A549 (cell line): Measurements from ENCODE around the gene TRIO.

Experiments used
- EP300 ChIP-seq, 2 experiments: fragments of >200 bp; sonication (Bioruptor Twin); formaldehyde crosslinking; IDR thresholded peaks; 2 replicates in 1 of 2; 3 replicates in 1 of 2; pipeline ENCODE4 v1.6.1; 2016 to 2017
- FOSB ChIP-seq: fragments of 250-450 bp; sonication (Bioruptor Pico); IDR thresholded peaks from 2 replicates; pipeline ENCODE4 v1.5.0; 2020; ENCODE audit warnings: mild to moderate bottlenecking, moderate library complexity
- RCOR1 ChIP-seq: fragments of 150-350 bp; IDR thresholded peaks from 2 replicates; pipeline ENCODE4 v1.6.1; 2014; ENCODE audit warnings: antibody characterized with exemption, low read length, low read depth
- TF ChIP-seq, protein P1 (sequence below): fragments of >200 bp; sonication (Bioruptor Twin); formaldehyde crosslinking; IDR thresholded peaks from 3 replicates; pipeline ENCODE4 v1.5.1; 2016
- TF ChIP-seq, protein P2 (sequence below): IDR thresholded peaks from 2 replicates; pipeline ENCODE4 v1.6.1; 2012
- TF ChIP-seq, protein P3 (sequence below): fragments of >200 bp; sonication (Bioruptor Twin); formaldehyde crosslinking; IDR thresholded peaks from 3 replicates; pipeline ENCODE4 v1.6.1; 2016
- TF ChIP-seq, protein P4 (sequence below): fragments of >200 bp; sonication (Bioruptor Twin); formaldehyde crosslinking; IDR thresholded peaks from 2 replicates; pipeline ENCODE4 v1.6.1; 2016

DNA sequence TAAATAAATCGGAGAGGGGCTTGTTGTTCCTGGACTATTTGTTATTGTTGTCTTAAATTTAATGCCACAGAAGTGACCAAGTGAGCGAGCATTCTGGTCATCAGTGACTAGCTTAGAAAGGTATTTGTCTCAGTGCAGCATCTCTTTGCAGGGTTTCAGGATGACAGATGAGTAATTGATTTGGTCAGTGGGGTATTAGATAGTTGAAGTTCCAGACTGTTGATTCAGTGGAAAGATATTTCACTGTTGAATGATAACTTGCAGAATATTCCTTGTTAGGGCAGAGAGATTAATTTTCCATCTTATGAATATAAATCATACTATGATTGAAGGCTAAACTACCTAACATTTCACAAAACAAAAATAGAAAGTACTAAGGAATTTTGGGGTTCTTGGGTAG lies 122.4 kb downstream of the TRIO start:
- TF ChIP-seq, protein P1, sequence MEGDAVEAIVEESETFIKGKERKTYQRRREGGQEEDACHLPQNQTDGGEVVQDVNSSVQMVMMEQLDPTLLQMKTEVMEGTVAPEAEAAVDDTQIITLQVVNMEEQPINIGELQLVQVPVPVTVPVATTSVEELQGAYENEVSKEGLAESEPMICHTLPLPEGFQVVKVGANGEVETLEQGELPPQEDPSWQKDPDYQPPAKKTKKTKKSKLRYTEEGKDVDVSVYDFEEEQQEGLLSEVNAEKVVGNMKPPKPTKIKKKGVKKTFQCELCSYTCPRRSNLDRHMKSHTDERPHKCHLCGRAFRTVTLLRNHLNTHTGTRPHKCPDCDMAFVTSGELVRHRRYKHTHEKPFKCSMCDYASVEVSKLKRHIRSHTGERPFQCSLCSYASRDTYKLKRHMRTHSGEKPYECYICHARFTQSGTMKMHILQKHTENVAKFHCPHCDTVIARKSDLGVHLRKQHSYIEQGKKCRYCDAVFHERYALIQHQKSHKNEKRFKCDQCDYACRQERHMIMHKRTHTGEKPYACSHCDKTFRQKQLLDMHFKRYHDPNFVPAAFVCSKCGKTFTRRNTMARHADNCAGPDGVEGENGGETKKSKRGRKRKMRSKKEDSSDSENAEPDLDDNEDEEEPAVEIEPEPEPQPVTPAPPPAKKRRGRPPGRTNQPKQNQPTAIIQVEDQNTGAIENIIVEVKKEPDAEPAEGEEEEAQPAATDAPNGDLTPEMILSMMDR: no peak
- TF ChIP-seq, protein P2, sequence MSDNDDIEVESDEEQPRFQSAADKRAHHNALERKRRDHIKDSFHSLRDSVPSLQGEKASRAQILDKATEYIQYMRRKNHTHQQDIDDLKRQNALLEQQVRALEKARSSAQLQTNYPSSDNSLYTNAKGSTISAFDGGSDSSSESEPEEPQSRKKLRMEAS: peak; percentile 58
- TF ChIP-seq, protein P3, sequence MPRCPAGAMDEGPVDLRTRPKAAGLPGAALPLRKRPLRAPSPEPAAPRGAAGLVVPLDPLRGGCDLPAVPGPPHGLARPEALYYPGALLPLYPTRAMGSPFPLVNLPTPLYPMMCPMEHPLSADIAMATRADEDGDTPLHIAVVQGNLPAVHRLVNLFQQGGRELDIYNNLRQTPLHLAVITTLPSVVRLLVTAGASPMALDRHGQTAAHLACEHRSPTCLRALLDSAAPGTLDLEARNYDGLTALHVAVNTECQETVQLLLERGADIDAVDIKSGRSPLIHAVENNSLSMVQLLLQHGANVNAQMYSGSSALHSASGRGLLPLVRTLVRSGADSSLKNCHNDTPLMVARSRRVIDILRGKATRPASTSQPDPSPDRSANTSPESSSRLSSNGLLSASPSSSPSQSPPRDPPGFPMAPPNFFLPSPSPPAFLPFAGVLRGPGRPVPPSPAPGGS: no peak
- no peak for TF ChIP-seq FOSB (CRISPR knock-in tag)
- TF ChIP-seq, protein P4, sequence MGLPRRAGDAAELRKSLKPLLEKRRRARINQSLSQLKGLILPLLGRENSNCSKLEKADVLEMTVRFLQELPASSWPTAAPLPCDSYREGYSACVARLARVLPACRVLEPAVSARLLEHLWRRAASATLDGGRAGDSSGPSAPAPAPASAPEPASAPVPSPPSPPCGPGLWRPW: no peak
- TF ChIP-seq EP300 (IDR thresholded peaks at IDR 0.05): peak; percentile 42 to 62; a peak in 2 of 5 replicates
- TF ChIP-seq RCOR1: no peak
